Activated CD8-positive, alpha-beta memory T cell treated with anti-CD3 and anti-CD28 coated beads, Interleukin-2, amount 10 ng/mL, durations not matched to agents 7 days and 5 days (primary cell): Measurements from ENCODE around the gene COMMD7. TPM values are rescaled to one million over a fixed set of nuclear protein-coding genes. Genes with fewer than 3 reads are reported as not detected.
"Not testable (repeated sequence)": the region's sequence is repeated elsewhere in the genome, so short reads cannot be mapped to it uniquely, and the experiment has no call there.

Experiments
- ATAC-seq: fragments of 150-1000 bp; cut with Tn5 transposase; one replicate; pipeline ENCODE4 v1.10.0; 2021; ENCODE audit warnings: moderate library complexity
- CTCF ChIA-PET: fragments of 350-600 bp; sonication (Branson Sonifier 250); formaldehyde crosslinking; loops from one replicate; lab custom pipeline; 2021; ENCODE audit warnings: antibody characterized with exemption; lab: Charles Lee
- DNase-seq: peaks from one replicate; pipeline ENCODE4 v3.0.0-alpha.2; 2020
- H3K27ac Mint-ChIP-seq: one replicate; pipeline ENCODE4 v1.8.0; 2021; ENCODE audit warnings: mild to moderate bottlenecking, mixed read lengths
- H3K27me3 Mint-ChIP-seq: one replicate; pipeline ENCODE4 v1.8.0; 2021; ENCODE audit warnings: mixed read lengths
- H3K36me3 Mint-ChIP-seq: one replicate; pipeline ENCODE4 v1.8.0; 2021; ENCODE audit warnings: mild to moderate bottlenecking, mixed read lengths
- H3K4me1 Mint-ChIP-seq: one replicate; pipeline ENCODE4 v1.8.0; 2021; ENCODE audit warnings: mixed read lengths
- H3K4me3 Mint-ChIP-seq: one replicate; pipeline ENCODE4 v1.8.0; 2021; ENCODE audit warnings: mild to moderate bottlenecking, moderate library complexity, mixed read lengths
- H3K9me3 Mint-ChIP-seq: one replicate; pipeline ENCODE4 v1.8.0; 2022; ENCODE audit warnings: low read depth, mixed read lengths
- total RNA-seq, 2 experiments: library from RNA; stranded (reverse); gene quantifications; one replicate each; pipeline ENCODE4 v1.2.3, GENCODE V29; 2021

The COMMD7 gene
- total RNA-seq, 2 experiments from 2014 or later = 54.2 to 59.5 TPM

- Mint-ChIP-seq H3K27ac (no peak overlapping the region), H3K9me3 (no peaks in the 10 kb centered on the region), H3K4me1 (peaks cover 4% of the 10 kb centered on the region), H3K4me3 (no peak overlapping the region), H3K27me3 (no peaks in the 10 kb centered on the region), H3K36me3 (no peaks in the 10 kb centered on the region)
- DNase-seq (no peak), ATAC-seq (no peak)
- CTCF ChIA-PET = interaction anchor here (1.3 to 8.9 kb wide), 20 partner anchors 9 to 166 kb away, joined by 3 to 334 read pairs (median 10); partner anchors contain the start of genes C20orf203, COMMD7 and DNMT3B
Measured at GRCh38 chr20:32779500-32780211, 36.4 kb upstream of the COMMD7 start.

GRCh38 chr20:32777177-32777956 lies 34.1 kb upstream of the COMMD7 start:
- DNase-seq (no peak), ATAC-seq (no peak)
- no peaks in the 10 kb centered on the region for H3K27me3 Mint-ChIP-seq
- H3K27ac Mint-ChIP-seq = no peak overlapping the region
- H3K4me3 Mint-ChIP-seq = no peak overlapping the region
- H3K36me3 Mint-ChIP-seq = no peaks in the 10 kb centered on the region
- peaks cover 4% of the 10 kb centered on the region for H3K4me1 Mint-ChIP-seq
- CTCF ChIA-PET = interaction anchor here (0.8 to 8.9 kb wide), 33 partner anchors 7 to 319 kb away, joined by 3 to 334 read pairs (median 8); partner anchors contain the start of genes C20orf203, COMMD7 and DNMT3B
- no peaks in the 10 kb centered on the region for H3K9me3 Mint-ChIP-seq

GRCh38 chr20:32775336-32775991 lies 32.2 kb upstream of the COMMD7 start:
- Mint-ChIP-seq H3K27me3 (no peaks in the 10 kb centered on the region), H3K27ac (no peak overlapping the region), H3K4me1 (peaks cover 13% of the 10 kb centered on the region), H3K9me3 (no peaks in the 10 kb centered on the region), H3K36me3 (no peaks in the 10 kb centered on the region), H3K4me3 (no peak overlapping the region)
- no peak for ATAC-seq
- CTCF ChIA-PET = interaction anchor here (1.1 to 8.9 kb wide), 6 partner anchors 15 to 253 kb away, joined by 3 to 334 read pairs (median 14); partner anchors contain the start of genes C20orf203 and COMMD7
- no peak for DNase-seq

GRCh38 chr20:32773855-32774254 lies 30.6 kb upstream of the COMMD7 start:
- Mint-ChIP-seq H3K27ac (no peak overlapping the region), H3K4me3 (no peak overlapping the region), H3K36me3 (no peaks in the 10 kb centered on the region), H3K9me3 (no peaks in the 10 kb centered on the region), H3K27me3 (no peaks in the 10 kb centered on the region), H3K4me1 (peaks cover 13% of the 10 kb centered on the region)
- CTCF ChIA-PET = interaction anchor here (0.7 to 8.9 kb wide), 4 partner anchors 11 to 108 kb away, joined by 3 to 334 read pairs (median 3); partner anchors contain the start of gene C20orf203
- no peak for DNase-seq
- no peak for ATAC-seq

GRCh38 chr20:32773223-32773622 lies 30.0 kb upstream of the COMMD7 start:
- H3K4me3 Mint-ChIP-seq = no peak overlapping the region
- H3K27ac Mint-ChIP-seq = no peak overlapping the region
- no peaks in the 10 kb centered on the region for H3K36me3 Mint-ChIP-seq
- CTCF ChIA-PET = interaction anchor here (0.6 to 8.9 kb wide), 4 partner anchors 11 to 693 kb away, joined by 3 to 334 read pairs (median 3); partner anchors contain the start of gene C20orf203
- ATAC-seq = no peak
- DNase-seq = no peak
- H3K4me1 Mint-ChIP-seq = peaks cover 13% of the 10 kb centered on the region
- no peaks in the 10 kb centered on the region for H3K9me3 Mint-ChIP-seq
- H3K27me3 Mint-ChIP-seq = no peaks in the 10 kb centered on the region

GRCh38 chr20:32772046-32772445 lies 28.8 kb upstream of the COMMD7 start:
- H3K27ac Mint-ChIP-seq = no peak overlapping the region
- no peak for DNase-seq
- H3K4me1 Mint-ChIP-seq = peaks cover 13% of the 10 kb centered on the region
- no peaks in the 10 kb centered on the region for H3K36me3 Mint-ChIP-seq
- H3K9me3 Mint-ChIP-seq = no peaks in the 10 kb centered on the region
- no peak overlapping the region for H3K4me3 Mint-ChIP-seq
- no peak for ATAC-seq
- CTCF ChIA-PET = no interaction called here
- H3K27me3 Mint-ChIP-seq = no peaks in the 10 kb centered on the region

- Mint-ChIP-seq H3K4me1 (peaks cover 14% of the 10 kb centered on the region), H3K4me3 (no peak overlapping the region), H3K36me3 (no peaks in the 10 kb centered on the region), H3K27me3 (peaks cover 9% of the 10 kb centered on the region), H3K27ac (no peak overlapping the region), H3K9me3 (no peaks in the 10 kb centered on the region)
- CTCF ChIA-PET = interaction anchor here (3.6 kb wide), 1 partner anchor 11 kb away, joined by 17 read pairs; no protein-coding TSS in a partner anchor
- ATAC-seq = no peak
- no peak for DNase-seq
Measured at GRCh38 chr20:32767418-32768198, 24.3 kb upstream of the COMMD7 start.

GRCh38 chr20:32765230-32765875 lies 22.1 kb upstream of the COMMD7 start:
- ATAC-seq, H3K4me3 Mint-ChIP-seq, H3K9me3 Mint-ChIP-seq, H3K27me3 Mint-ChIP-seq, DNase-seq, H3K27ac Mint-ChIP-seq, H3K36me3 Mint-ChIP-seq: not testable (repeated sequence)
- CTCF ChIA-PET = interaction anchor here (2.5 to 3.8 kb wide), 3 partner anchors 12 to 92 kb away, joined by 7 to 37 read pairs (median 17); partner anchors contain the start of gene C20orf203
- H3K4me1 Mint-ChIP-seq = peaks cover 14% of the 10 kb centered on the region

- no peak overlapping the region for H3K4me3 Mint-ChIP-seq
- H3K9me3 Mint-ChIP-seq = no peaks in the 10 kb centered on the region
- H3K27ac Mint-ChIP-seq = no peak overlapping the region
- peaks cover 14% of the 10 kb centered on the region for H3K4me1 Mint-ChIP-seq
- CTCF ChIA-PET = interaction anchor here (1.9 to 3.8 kb wide), 5 partner anchors 14 to 91 kb away, joined by 6 to 37 read pairs (median 11); partner anchors contain the start of gene C20orf203
- no peak for DNase-seq
- ATAC-seq = no peak
- H3K27me3 Mint-ChIP-seq = peaks cover 9% of the 10 kb centered on the region
- H3K36me3 Mint-ChIP-seq = no peaks in the 10 kb centered on the region
Measured at GRCh38 chr20:32764005-32764960, 21.0 kb upstream of the COMMD7 start.

- Mint-ChIP-seq H3K27me3 (peaks cover 9% of the 10 kb centered on the region), H3K4me3 (peak overlapping the region; percentile 75), H3K27ac (no peak overlapping the region), H3K9me3 (no peaks in the 10 kb centered on the region), H3K36me3 (no peaks in the 10 kb centered on the region), H3K4me1 (peaks cover 18% of the 10 kb centered on the region)
- ATAC-seq (no peak), DNase-seq (no peak)
- CTCF ChIA-PET = interaction anchor here (0.9 to 3.8 kb wide), 6 partner anchors 12 to 90 kb away, joined by 3 to 37 read pairs (median 10); partner anchors contain the start of genes C20orf203 and COMMD7
Measured at GRCh38 chr20:32763202-32764004, 20.1 kb upstream of the COMMD7 start.
